Activated CD4-positive, CD25-positive, alpha-beta regulatory T cell treated with anti-CD3 and anti-CD28 coated beads, Interleukin-2, amount 50 U/mL, for 24 hours (primary cell): ENCODE data around the gene PTCD1.
A peak's percentile ranks its signal among the peaks of the same experiment; 100 is the strongest.
"Not testable (repeated sequence)": the region's sequence is repeated elsewhere in the genome, so short reads cannot be mapped to it uniquely, and the experiment has no call there.

Source experiments
- ATAC-seq, 2 donors: fragments of 150-1000 bp; cut with Tn5 transposase; one replicate each; pipeline ENCODE4 v1.10.0; 2021; ENCODE audit warnings: mild to moderate bottlenecking in 1 of 2, moderate library complexity in 1 of 2

PTCD1 gene

DNA sequence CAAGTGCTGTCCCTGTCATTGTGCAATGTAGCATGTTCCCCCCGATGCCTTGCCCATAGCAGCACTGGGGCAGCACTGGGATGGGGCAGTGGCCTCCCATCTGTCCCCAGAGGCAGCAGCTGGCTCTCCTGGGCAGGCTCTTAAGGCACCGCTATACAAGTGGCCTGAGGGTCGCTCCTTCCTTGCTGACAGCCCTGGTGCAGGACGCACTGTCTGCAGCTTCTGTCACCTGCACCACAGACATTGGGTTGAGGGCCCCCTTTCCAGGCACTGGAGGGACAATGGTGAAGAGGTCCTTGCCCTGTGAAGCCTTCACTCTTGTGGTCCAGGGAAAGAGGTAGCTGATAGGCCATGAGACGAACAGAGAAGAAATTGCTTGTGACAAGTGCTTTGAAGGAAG, 10.7 kb upstream of the PTCD1 start:
- no peak for ATAC-seq

- no peak for ATAC-seq
Observed at GRCh38 chr7:99448855-99449254, 10.3 kb upstream of the PTCD1 start.

DNA sequence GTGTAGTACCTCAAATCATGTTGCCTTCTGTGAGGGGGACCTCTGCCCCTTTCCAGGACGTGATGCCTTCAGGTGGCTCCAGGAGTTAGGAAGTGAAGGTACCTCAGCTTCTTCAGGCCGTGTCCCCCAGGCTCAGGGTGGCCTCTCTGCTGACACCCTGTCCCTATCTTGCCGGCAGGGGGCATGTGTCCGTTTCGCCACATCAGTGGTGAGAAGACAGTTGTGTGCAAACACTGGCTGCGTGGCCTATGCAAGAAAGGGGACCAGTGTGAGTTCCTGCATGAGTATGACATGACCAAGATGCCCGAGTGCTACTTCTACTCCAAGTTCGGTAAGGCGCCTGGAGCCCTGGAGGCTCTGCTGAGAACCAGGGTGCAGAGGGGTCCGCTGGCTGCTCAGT, 9.3 kb upstream of the PTCD1 start:
- no peak for ATAC-seq

DNA sequence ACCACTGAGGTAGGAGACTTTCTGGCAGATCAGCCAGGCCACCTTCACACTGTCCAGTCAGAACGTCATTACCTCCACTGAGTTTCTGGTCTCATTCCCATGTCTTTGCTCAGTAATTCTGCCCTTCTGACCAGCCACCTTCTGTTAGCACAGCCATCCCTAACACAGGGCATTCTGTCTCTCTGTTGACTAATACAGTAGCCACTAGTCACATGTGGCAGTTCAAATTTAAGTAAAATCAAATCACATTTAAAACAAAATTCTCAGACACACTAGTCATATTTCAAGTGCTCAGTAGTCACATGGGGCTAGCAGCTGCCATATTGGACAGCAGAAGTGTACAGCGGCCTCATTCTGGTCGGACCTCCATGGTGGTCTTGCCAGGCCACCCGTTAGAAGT, 7.5 kb upstream of the PTCD1 start:
- ATAC-seq: no peak

DNA sequence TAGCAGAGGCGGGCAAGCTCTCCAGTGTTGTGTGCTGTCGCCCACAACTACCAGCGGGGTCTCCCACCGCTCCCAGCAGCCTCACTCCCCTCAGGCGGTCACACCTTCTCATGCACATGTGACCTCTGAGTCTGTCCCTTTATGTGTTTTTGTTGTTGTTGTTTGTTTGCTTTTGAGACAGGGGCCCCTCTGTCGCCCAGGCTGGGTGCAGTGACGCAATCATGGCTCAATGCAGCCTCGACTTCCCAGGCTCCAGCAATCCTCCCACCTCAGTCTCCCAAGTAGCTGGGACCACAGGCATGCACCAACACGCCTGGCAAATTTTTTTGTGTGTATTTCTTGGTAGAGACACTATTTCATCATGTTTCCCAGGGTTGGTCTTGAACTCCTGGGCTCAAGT, 1.6 kb upstream of the PTCD1 start:
- ATAC-seq: no peak

DNA sequence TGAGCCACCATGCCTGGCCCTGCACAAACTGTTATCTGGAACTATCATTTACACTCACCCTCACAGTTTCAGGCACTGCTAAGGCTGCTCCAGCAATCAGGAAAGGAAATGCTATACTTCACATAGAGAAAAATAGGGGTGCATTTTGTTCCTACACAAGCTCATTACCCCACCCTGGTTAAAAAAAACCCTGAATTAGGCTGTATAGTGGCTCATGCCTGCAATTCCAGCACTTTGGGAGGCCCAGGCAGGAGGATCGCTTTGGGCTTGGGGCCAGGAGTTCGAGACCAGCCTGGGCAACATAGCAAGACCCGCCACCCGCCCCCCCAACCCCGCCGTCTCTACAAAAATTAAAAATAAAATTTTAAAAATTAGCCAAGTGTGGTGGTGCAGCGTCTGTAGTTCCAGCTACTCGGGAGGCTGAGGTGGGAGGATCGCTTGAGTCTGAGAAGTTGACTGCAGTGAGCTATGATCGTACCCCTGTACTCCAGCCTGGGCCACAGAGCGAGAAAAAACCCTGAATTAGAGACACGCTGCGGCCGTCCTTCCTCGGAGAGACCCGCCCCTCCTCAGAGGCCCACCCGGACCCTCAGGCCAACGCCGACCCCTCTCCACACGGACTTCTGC, 539 bp downstream of the PTCD1 start:
- ATAC-seq: no peak

DNA sequence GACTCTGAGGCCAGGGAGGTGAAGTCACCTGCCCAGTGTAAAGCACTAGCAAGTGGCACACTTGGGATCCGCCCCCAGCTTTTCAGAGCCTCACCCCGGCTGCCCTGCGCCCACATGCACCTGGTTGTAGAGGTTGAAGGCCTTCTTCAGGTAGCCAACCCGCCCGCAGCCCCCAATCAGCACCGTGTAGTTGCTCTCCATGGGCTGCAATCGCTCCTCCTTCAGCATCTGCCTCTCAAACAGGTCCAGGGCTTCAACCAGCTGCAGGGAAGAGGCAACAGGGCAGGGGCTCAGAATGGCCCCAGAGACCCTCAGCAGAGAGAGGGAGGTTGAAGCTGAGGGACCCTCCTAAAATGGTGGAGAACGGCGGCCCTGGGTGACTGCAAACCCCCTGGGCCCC, 5.4 kb downstream of the PTCD1 start:
- no peak for ATAC-seq

DNA sequence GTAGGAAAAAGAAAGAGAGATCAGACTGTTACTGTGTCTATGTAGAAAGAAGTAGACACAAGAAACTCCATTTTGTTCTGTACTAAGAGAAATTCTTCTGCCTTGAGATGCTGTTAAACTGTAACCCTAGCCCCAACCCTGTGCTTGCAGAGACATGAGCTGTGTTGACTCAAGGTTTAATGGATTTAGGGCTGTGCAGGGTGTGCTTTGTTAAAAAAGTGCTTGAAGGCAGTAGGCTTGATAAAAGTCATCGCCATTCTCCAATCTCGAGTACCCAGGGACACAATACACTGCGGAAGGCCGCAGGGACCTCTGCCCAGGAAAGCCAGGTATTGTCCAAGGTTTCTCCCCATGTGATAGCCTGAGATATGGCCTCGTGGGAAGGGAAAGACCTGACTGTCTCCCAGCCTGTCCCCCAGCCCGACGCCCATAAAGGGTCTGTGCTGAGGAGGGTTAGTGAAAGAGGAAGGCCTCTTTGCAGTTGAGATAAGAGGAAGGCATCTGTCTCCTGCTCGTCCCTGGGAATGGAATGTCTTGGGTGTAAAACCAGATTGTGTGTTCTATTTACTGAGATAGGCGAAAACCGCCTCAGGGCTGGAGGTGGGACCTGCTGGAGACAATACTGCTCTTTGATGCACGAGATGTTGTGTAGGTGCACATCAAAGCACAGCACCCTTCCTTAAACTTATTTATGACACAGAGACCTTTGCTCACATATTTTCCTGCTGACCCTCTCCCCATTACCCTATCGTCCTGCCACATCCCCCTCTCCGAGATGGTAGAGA, 6.7 kb downstream of the PTCD1 start:
- ATAC-seq: not testable (repeated sequence)

DNA sequence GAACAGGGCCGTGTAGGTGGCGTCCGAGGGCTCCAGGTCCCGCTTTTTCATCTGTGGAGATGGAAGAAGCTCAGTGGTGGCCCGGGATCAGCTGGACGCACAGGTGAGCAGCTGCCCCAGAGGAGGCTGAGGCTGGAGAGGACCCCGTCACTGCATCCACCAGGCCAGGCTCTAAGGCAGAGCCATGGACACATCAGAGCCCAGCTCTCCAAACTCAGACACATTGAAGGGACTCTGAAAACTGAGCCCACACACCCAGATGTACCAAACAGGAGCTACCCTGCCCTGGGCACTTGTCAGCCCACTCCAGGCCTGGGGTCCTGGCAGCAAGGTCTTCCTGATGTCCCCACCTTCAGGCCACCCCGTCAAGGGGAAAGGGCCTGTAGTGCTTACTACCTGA, 8.8 kb downstream of the PTCD1 start:
- ATAC-seq: no peak

- ATAC-seq: no peak
Observed at GRCh38 chr7:99428972-99429566, 9.5 kb downstream of the PTCD1 start.

DNA sequence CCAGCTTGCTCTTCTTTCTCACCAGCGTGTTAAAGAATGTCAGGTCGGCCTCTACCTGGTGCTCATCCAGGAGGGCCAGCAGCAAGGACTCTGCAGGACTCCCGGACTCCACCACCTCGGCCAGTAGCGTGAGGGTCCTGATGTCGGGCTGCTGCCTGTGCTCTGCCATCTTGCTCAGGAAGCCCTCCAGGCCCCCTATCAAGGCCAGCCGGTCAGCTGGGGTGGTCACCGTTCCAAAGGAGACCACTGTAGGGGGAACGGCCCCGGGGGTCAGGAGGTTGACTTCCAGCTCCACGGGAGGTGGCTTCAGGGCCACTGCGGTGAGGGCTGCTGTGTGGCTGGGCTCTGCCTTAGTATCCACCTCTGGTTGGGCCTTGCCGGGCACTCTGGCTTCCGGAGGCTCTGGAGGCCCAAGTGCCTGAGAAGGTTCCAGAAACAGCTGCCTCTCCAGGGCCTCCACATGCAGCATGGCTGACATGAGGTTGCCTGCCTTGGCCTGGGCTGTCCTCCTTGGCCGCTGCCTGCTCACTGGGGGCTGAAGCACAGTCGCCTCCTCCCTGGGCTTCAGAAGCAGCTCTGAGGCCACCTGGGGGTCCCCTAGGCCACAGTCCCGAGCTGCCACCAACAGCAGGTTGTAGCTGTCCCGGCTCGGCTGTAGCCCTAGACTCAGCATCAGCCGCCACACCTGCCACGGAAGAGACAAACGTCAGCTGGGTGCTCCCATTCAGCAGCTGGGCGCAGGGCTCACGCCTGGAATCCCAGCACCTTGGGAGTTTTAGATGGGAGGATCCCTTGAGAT, 13.5 kb downstream of the PTCD1 start:
- no peak for ATAC-seq

GRCh38 chr7:99422625-99423024, 16.0 kb downstream of the PTCD1 start:
- ATAC-seq: no peak

DNA sequence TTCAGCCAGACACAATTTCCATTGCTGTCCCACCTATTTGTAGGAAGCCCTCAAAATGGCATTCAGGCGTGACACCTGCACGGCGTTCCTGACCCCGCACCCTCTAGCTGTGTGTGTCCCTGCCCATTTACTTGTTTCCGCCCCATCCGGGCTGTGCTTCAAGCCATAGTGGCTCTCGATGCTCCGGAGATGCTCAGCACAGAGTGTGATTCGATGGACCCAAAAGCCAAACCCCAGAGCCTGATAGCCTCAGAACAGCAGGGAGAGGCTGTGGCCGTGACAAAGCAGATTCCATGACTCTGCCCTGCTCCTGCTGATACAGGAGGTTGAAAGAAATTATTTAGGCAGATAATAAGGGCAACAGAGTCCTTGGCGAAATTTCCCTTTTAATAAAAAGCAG, 16.4 kb downstream of the PTCD1 start:
- no peak for ATAC-seq

GRCh38 chr7:99420986-99421385, 17.6 kb downstream of the PTCD1 start:
- no peak for ATAC-seq

GRCh38 chr7:99420213-99420612, 18.4 kb downstream of the PTCD1 start:
- no peak for ATAC-seq

DNA sequence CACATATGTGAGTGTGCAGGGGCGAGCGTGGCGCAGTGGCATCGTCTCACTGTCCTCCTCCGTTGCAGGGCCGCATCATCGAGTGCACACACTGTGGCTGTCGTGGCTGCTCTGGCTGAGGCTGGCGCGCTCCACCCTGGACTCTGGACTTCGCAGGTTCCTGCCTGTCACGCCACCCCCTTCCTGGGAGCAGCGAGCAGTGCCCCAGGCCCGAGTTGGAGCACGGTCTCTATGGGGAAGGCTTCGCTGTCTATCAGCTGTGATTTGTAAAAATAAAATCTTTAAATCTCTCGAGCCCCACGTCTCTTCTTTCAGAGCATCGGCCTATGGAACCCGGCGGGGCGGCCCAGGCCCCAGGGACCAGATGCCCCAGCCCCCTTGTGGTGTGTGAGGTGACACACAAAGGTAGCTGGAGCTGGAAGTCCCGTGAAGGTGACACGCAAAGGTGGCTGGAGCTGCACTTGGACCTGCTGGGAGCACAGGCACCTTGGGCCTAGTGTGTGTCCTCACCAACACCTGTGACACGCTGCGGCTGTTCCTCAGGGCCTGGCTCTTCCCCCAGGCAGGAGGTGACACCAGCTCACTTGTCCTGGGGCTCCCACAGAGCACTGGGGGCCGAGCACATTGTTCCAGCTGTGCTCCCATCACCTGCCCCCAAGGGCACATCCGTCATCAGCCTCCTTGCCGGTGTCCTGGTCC, 19.1 kb downstream of the PTCD1 start:
- ATAC-seq: no peak

GRCh38 chr7:99418260-99418659, 20.3 kb downstream of the PTCD1 start:
- no peak for ATAC-seq

GRCh38 chr7:99415513-99416127, 23.0 kb downstream of the PTCD1 start:
- not testable (repeated sequence) for ATAC-seq

- ATAC-seq: no peak
Observed at GRCh38 chr7:99410635-99411034, 28.0 kb downstream of the PTCD1 start.

- ATAC-seq: no peak
Observed at GRCh38 chr7:99409806-99410205, 28.8 kb downstream of the PTCD1 start.

GRCh38 chr7:99409192-99409572, 29.4 kb downstream of the PTCD1 start:
- peak; percentile 2 to 5 for ATAC-seq
